SK-N-SH (cell line): ENCODE results near the gene ETS2. TPM values are rescaled to one million over a fixed set of nuclear protein-coding genes. Genes with fewer than 3 reads are reported as not detected.

Experiments used
- CTCF ChIA-PET: fragments of 300-600, 350-600 bp; formaldehyde crosslinking; extraction: SDS; loops from one replicate; lab custom pipeline; 2021; lab: Yijun Ruan, JAX
- POLR2A ChIA-PET: fragments of 350-600 bp; sonication (Branson Sonifier 250); formaldehyde crosslinking; extraction: SDS; loops from one replicate; lab custom pipeline; 2020; ENCODE audit warnings: antibody characterized with exemption, inconsistent platforms; lab: Yijun Ruan, JAX
- DNase-seq: peaks from one replicate; pipeline ENCODE4 v3.0.0; 2012
- H2AFZ ChIP-seq: fragments of 200-600 bp; sonication (generic); 2 replicates; pipeline ENCODE4 v1.8.1; 2016; ENCODE audit warnings: antibody characterized with exemption, mild to moderate bottlenecking, low read depth
- H3F3A ChIP-seq: fragments of 200-600 bp; sonication (generic); replicated peaks from 2 replicates; pipeline ENCODE3; 2016; ENCODE audit warnings: antibody characterized with exemption, mild to moderate bottlenecking; ENCODE audit not compliant: insufficient read depth
- H3K27ac ChIP-seq, 2 experiments: fragments of 200-500 bp in 1 of 2; fragments of 200-600 bp in 1 of 2; sonication (Bioruptor generic) in 1 of 2; sonication (generic), shearing (Covaris generic) in 1 of 2; 2 replicates each; pipeline versions ENCODE4 v1.5.1 to v1.6.1; 2014 to 2016; ENCODE audit warnings: low read depth in 2 of 2, inconsistent platforms in 1 of 2, low read length in 1 of 2, mild to moderate bottlenecking in 1 of 2, mixed read lengths in 1 of 2
- H3K27me3 ChIP-seq: fragments of 200-600 bp; sonication (generic), shearing (Covaris generic); 2 replicates; pipeline ENCODE4 v1.6.1; 2016; ENCODE audit warnings: mixed run types; ENCODE audit not compliant: insufficient read depth
- H3K36me3 ChIP-seq, 2 experiments: fragments of 200-500 bp in 1 of 2; fragments of 200-600 bp in 1 of 2; sonication (Bioruptor generic) in 1 of 2; sonication (generic) in 1 of 2; replicated peaks in 1 of 2; 2 replicates each; pipeline versions ENCODE3 to v1.5.1; 2014 to 2016; ENCODE audit warnings: low read length in 1 of 2, mild to moderate bottlenecking in 1 of 2; ENCODE audit not compliant: insufficient read depth in 2 of 2, control insufficient read depth in 1 of 2
- H3K4me1 ChIP-seq, 2 experiments: fragments of 200-500 bp in 1 of 2; fragments of 200-600 bp in 1 of 2; sonication (Bioruptor generic) in 1 of 2; sonication (generic), shearing (Covaris generic) in 1 of 2; 2 replicates each; pipeline versions ENCODE4 v1.5.1 to v1.6.1; 2014 to 2016; ENCODE audit warnings: low read depth in 1 of 2, low read length in 1 of 2, mixed run types in 1 of 2; ENCODE audit not compliant: insufficient read depth in 2 of 2, control insufficient read depth in 1 of 2
- H3K4me2 ChIP-seq: fragments of 200-600 bp; sonication (generic), shearing (Covaris generic); 2 replicates; pipeline ENCODE4 v1.6.1; 2017; ENCODE audit warnings: mixed run types
- H3K4me3 ChIP-seq, 2 experiments: fragments of 200-500 bp in 1 of 2; fragments of 200-600 bp in 1 of 2; sonication (Bioruptor generic) in 1 of 2; sonication (generic), shearing (Covaris generic) in 1 of 2; 2 replicates each; pipeline versions ENCODE4 v1.5.1 to v1.8.1; 2014 to 2016; ENCODE audit warnings: low read depth in 2 of 2, inconsistent platforms in 1 of 2, low read length in 1 of 2, mild to moderate bottlenecking in 1 of 2, mixed read lengths in 1 of 2, moderate library complexity in 1 of 2
- H3K79me2 ChIP-seq: fragments of 200-600 bp; sonication (generic); 2 replicates; pipeline ENCODE4 v1.8.1; 2017; ENCODE audit warnings: mild to moderate bottlenecking; ENCODE audit not compliant: insufficient read depth
- H3K9ac ChIP-seq: fragments of 200-600 bp; sonication (generic); 2 replicates; pipeline ENCODE4 v1.6.1; 2017; ENCODE audit warnings: mixed run types
- H3K9me2 ChIP-seq: fragments of 200-600 bp; sonication (generic); 2 replicates; pipeline ENCODE4 v1.6.1; 2017; ENCODE audit warnings: mixed run types
- H3K9me3 ChIP-seq: fragments of 200-600 bp; sonication (generic); 2 replicates; pipeline ENCODE4 v1.6.1; 2017; ENCODE audit warnings: mixed run types, mild to moderate bottlenecking, moderate library complexity
- H4K20me1 ChIP-seq: fragments of 200-600 bp; sonication (generic); 2 replicates; pipeline ENCODE4 v1.6.1; 2017; ENCODE audit warnings: mild to moderate bottlenecking, mixed run types; ENCODE audit not compliant: insufficient read depth
- GATA2 ChIP-seq: sonication (generic); formaldehyde crosslinking; IDR thresholded peaks from 2 replicates; pipeline ENCODE4 v1.5.0; 2020; ENCODE audit warnings: mild to moderate bottlenecking, missing genetic modification reagents
- MAX ChIP-seq: IDR thresholded peaks from 2 replicates; pipeline ENCODE4 v1.4.0; 2012; ENCODE audit warnings: low read depth
- MXI1 ChIP-seq: IDR thresholded peaks from 2 replicates; pipeline ENCODE4 v1.6.1; 2012; ENCODE audit warnings: mild to moderate bottlenecking, low read depth, low read length, improper control_type of control experiment
- NFIC ChIP-seq: IDR thresholded peaks from 2 replicates; pipeline ENCODE4 v1.4.0; 2012; ENCODE audit warnings: borderline replicate concordance
- NRF1 ChIP-seq: IDR thresholded peaks from 2 replicates; pipeline ENCODE4 v1.6.1; 2012; ENCODE audit warnings: low read depth, mild to moderate bottlenecking, low read length
- PBX3 ChIP-seq: IDR thresholded peaks from 2 replicates; pipeline ENCODE4; 2012
- POLR2AphosphoS5 ChIP-seq: IDR thresholded peaks from 2 replicates; pipeline ENCODE4 v1.6.1; 2012; ENCODE audit warnings: low read depth, low read length
- RAD21 ChIP-seq: IDR thresholded peaks from 2 replicates; pipeline ENCODE4 v1.6.1; 2012; ENCODE audit warnings: mild to moderate bottlenecking, low read length
- RCOR1 ChIP-seq: fragments of 150-350 bp; IDR thresholded peaks from 2 replicates; pipeline ENCODE4 v1.6.1; 2017; ENCODE audit warnings: antibody characterized with exemption, low read length
- REST ChIP-seq: IDR thresholded peaks from 2 replicates; pipeline ENCODE4 v1.6.1; 2012; ENCODE audit warnings: mild to moderate bottlenecking, low read depth, low read length, moderate library complexity
- RFX5 ChIP-seq: IDR thresholded peaks from 2 replicates; pipeline ENCODE4 v1.6.1; 2012; ENCODE audit warnings: mild to moderate bottlenecking, improper control_type of control experiment, low read length
- SMC3 ChIP-seq: IDR thresholded peaks from 2 replicates; pipeline ENCODE4 v1.6.1; 2012; ENCODE audit warnings: low read depth, low read length, improper control_type of control experiment
- TAF1 ChIP-seq: IDR thresholded peaks from 2 replicates; pipeline ENCODE4 v1.6.1; 2012; ENCODE audit warnings: low read depth, mild to moderate bottlenecking, low read length, moderate library complexity, borderline replicate concordance
- TEAD4 ChIP-seq: IDR thresholded peaks from 2 replicates; pipeline ENCODE4 v1.4.0; 2012; ENCODE audit warnings: mild to moderate bottlenecking, borderline replicate concordance; ENCODE audit not compliant: insufficient read depth
- WGBS: methylation state at CpG from one replicate; pipeline ENCODE4 v1.1.6; 2017; ENCODE audit warnings: low lambda C conversion rate; 5-methylcytosine and 5-hydroxymethylcytosine counted together
- polyA plus RNA-seq, 3 experiments: library from polyadenylated mRNA; depleted of rRNA; stranded (reverse); fragments of >200 nt; gene quantifications; 2 replicates each; pipeline ENCODE4 v1.2.3, GENCODE V29; 2012
- TF ChIP-seq, protein P1 (sequence below): fragments of 200-600 bp; sonication (generic); IDR thresholded peaks from 2 replicates; pipeline ENCODE4 v1.6.1; 2017; ENCODE audit warnings: antibody characterized with exemption, mild to moderate bottlenecking, moderate library complexity

The ETS2 gene
- polyA plus RNA-seq, 1 of the 3 experiments (the other 2 are of a cell fraction) = 16.3 TPM

GRCh38 chr21:38793926-38794713 lies 11.6 kb upstream of the ETS2 start (continued):
- TF ChIP-seq, protein P1, sequence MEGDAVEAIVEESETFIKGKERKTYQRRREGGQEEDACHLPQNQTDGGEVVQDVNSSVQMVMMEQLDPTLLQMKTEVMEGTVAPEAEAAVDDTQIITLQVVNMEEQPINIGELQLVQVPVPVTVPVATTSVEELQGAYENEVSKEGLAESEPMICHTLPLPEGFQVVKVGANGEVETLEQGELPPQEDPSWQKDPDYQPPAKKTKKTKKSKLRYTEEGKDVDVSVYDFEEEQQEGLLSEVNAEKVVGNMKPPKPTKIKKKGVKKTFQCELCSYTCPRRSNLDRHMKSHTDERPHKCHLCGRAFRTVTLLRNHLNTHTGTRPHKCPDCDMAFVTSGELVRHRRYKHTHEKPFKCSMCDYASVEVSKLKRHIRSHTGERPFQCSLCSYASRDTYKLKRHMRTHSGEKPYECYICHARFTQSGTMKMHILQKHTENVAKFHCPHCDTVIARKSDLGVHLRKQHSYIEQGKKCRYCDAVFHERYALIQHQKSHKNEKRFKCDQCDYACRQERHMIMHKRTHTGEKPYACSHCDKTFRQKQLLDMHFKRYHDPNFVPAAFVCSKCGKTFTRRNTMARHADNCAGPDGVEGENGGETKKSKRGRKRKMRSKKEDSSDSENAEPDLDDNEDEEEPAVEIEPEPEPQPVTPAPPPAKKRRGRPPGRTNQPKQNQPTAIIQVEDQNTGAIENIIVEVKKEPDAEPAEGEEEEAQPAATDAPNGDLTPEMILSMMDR = no peak
- no peak for TF ChIP-seq TEAD4

DNA sequence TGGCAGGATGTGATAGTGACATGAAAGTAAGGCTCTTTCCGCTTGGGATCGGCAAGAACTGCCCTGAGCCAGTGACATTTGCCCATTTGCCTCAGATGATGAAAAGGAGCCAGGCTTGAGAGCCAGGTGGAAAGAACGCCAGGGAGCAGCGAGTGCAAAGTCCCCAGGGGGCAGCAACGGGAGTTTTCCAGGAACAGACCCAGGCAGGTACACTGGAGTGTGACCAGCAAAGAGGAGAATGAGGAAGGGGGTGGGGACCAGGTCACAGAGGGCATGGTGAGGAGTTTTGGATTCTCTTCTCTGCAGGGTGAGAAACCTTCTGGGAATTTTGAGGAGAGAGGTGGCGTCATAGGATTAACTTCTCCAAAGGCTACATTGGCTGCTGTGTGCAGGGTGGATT lies 10.8 kb upstream of the ETS2 start:
- Histone ChIP-seq H3F3A (peaks cover 16% of the 10 kb centered on the region), H3K79me2 (no peaks in the 10 kb centered on the region), H3K9ac (no peak overlapping the region), H3K9me2 (no peaks in the 10 kb centered on the region), H2AFZ (no peak overlapping the region), H3K4me2 (no peak overlapping the region), H3K36me3 (no peaks in the 10 kb centered on the region), H4K20me1 (no peaks in the 10 kb centered on the region), H3K9me3 (no peaks in the 10 kb centered on the region), H3K4me1 (peaks cover 16 to 32% of the 10 kb centered on the region in 2 experiments), H3K4me3 (no peak overlapping the region), H3K27me3 (no peaks in the 10 kb centered on the region), H3K27ac (no peak overlapping the region)
- ChIA-PET POLR2A (no interaction called here), CTCF (no interaction called here)
- 97% methylated on average over 6 of the region's 6 CpGs for WGBS
- no peak for DNase-seq
- TF ChIP-seq MAX (no peak), TEAD4 (no peak), TAF1 (no peak), RFX5 (no peak), NRF1 (no peak), GATA2 (CRISPR knock-in tag) (no peak)

GRCh38 chr21:38795475-38795874 lies 10.3 kb upstream of the ETS2 start:
- ChIA-PET POLR2A (no interaction called here), CTCF (interaction anchor here (1.3 kb wide), 1 partner anchor 61 kb away, joined by 8 read pairs; no protein-coding TSS in a partner anchor)
- H3K4me1 ChIP-seq = peaks cover 16 to 32% of the 10 kb centered on the region in 2 experiments

More at GRCh38 chr21:38795475-38795874, 10.3 kb upstream of the ETS2 start:
- Histone ChIP-seq H3K9me3 (no peaks in the 10 kb centered on the region), H3K36me3 (no peaks in the 10 kb centered on the region), H3K27ac (no peak overlapping the region; a peak in 1 of 4 replicates), H3K4me3 (no peak overlapping the region), H3K9me2 (no peaks in the 10 kb centered on the region), H3K4me2 (no peak overlapping the region), H3K9ac (no peak overlapping the region), H4K20me1 (no peaks in the 10 kb centered on the region), H3K79me2 (no peaks in the 10 kb centered on the region), H2AFZ (no peak overlapping the region), H3K27me3 (no peaks in the 10 kb centered on the region), H3F3A (peaks cover 16% of the 10 kb centered on the region)
- DNase-seq = no peak
- 96% methylated on average over 6 of the region's 8 CpGs for WGBS
- TF ChIP-seq RCOR1 (no peak), SMC3 (no peak), REST (no peak), MXI1 (no peak), RAD21 (no peak), POLR2AphosphoS5 (no peak), NFIC (no peak), PBX3 (no peak)
